BLaER1 treated with 17β-estradiol and CSF1 and Interleukin-3, amounts not matched to agents 10 nM and 100 nM (cell line): Measurements from ENCODE around the gene IL17RD.
A peak's percentile ranks its signal among the peaks of the same experiment; 100 is the strongest.

ENCODE experiments used
- H3K27ac ChIP-seq, 11 experiments: shearing (Covaris generic); formaldehyde crosslinking; 2 replicates each; pipeline ENCODE4 v1.8.1; 2022
- H3K27me3 ChIP-seq, 11 experiments: shearing (Covaris generic); formaldehyde crosslinking; 2 replicates each; pipeline ENCODE4 v1.8.1; 2022
- H3K36me3 ChIP-seq, 11 experiments: shearing (Covaris generic); formaldehyde crosslinking; 2 replicates each; pipeline ENCODE4 v1.8.1; 2022
- H3K4me1 ChIP-seq, 10 experiments: shearing (Covaris generic); formaldehyde crosslinking; 2 replicates each; pipeline ENCODE4 v1.8.1; 2022
- H3K4me2 ChIP-seq, 11 experiments: shearing (Covaris generic); formaldehyde crosslinking; 2 replicates each; pipeline ENCODE4 v1.8.1; 2022
- H3K4me3 ChIP-seq, 10 experiments: shearing (Covaris generic); formaldehyde crosslinking; 2 replicates each; pipeline ENCODE4 v1.8.1; 2022
- H3K9ac ChIP-seq, 11 experiments: shearing (Covaris generic); formaldehyde crosslinking; 2 replicates each; pipeline ENCODE4 v1.8.1; 2022
- H3K9me3 ChIP-seq, 11 experiments: shearing (Covaris generic); formaldehyde crosslinking; replicated peaks in 1 of 11; 2 replicates each; pipeline ENCODE4 v1.8.1; 2022
- H4K20me1 ChIP-seq, 11 experiments: shearing (Covaris generic); formaldehyde crosslinking; 2 replicates each; pipeline ENCODE4 v1.8.1; 2022
- Cebpa-rat ChIP-seq, 11 experiments: shearing (Covaris generic); IDR thresholded peaks; 2 replicates each; pipeline ENCODE4 v1.8.1; 2022

Gene IL17RD

DNA sequence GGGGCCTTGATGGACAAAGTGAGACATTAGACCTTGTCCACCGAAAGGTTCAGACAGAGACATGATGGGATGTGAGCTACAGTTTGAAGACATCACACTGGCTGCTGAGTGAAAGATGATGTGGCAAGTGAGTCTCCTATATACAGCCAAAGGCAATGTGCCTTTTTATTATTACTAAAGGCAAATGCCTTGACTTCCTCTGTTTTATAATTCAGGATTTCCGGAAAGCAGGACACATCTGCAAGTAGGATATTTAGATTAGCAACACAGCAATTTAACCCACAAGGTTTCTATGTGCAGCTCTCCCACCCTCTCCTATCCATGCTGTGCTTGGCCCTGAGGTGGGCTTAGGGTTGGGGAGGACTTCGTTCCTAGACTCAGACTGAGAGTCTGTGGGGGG, 84.0 kb downstream of the IL17RD start:
- Histone ChIP-seq H3K9ac (no peak overlapping the region), H3K36me3 (no peaks in the 10 kb centered on the region), H3K27me3 (peaks cover 13 to 41% (median 22%) of the 10 kb centered on the region in 11 experiments), H3K9me3 (no peaks in the 10 kb centered on the region), H4K20me1 (no peaks in the 10 kb centered on the region; a peak in 1 of 22 replicates), H3K4me2 (no peak overlapping the region), H3K4me1 (peaks cover 11 to 32% (median 22%) of the 10 kb centered on the region in 10 experiments), H3K27ac (no peak overlapping the region), H3K4me3 (no peak overlapping the region)
- no peak for TF ChIP-seq Cebpa-rat (IDR thresholded peaks at IDR 0.05)

- Histone ChIP-seq H3K9ac (no peak overlapping the region), H3K9me3 (no peaks in the 10 kb centered on the region), H3K4me1 (peaks cover 11 to 32% (median 22%) of the 10 kb centered on the region in 10 experiments), H3K27ac (no peak overlapping the region), H3K4me3 (no peak overlapping the region), H4K20me1 (no peaks in the 10 kb centered on the region; a peak in 1 of 22 replicates), H3K4me2 (peak overlapping the region in 2 of 11 experiments; percentile 98 to 100; a peak in 1 of 22 replicates), H3K27me3 (peaks cover 13 to 44% (median 22%) of the 10 kb centered on the region in 11 experiments), H3K36me3 (no peaks in the 10 kb centered on the region)
- TF ChIP-seq Cebpa-rat (IDR thresholded peaks at IDR 0.05) = no peak
Observed at GRCh38 chr3:57080171-57080570, 85.0 kb downstream of the IL17RD start.

DNA sequence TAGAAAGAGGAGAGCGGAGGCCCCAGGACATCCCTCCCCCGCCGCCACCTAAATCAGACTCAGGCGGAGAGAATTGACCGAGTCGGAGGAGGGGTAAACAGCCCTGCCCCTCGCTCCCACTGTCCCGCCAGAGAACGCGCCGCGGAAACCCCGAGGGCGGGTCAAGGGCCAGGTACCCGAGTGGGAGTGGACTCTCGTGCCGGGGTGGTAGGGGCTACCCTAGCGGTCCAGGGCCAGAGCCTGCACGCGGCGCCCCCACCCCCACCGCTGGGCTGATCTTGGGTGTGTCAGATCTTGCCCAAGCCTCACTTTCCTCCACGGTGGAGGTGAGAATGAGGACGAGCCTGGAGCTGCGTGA, 85.7 kb downstream of the IL17RD start:
- TF ChIP-seq Cebpa-rat (IDR thresholded peaks at IDR 0.05) = no peak
- H3K9me3 ChIP-seq = no peaks in the 10 kb centered on the region
- peak overlapping the region; percentile 97 to 100 (median 99) for H3K4me2 ChIP-seq
- peaks cover 13 to 44% (median 22%) of the 10 kb centered on the region in 11 experiments for H3K27me3 ChIP-seq
- no peaks in the 10 kb centered on the region; a peak in 1 of 22 replicates for H4K20me1 ChIP-seq
- H3K27ac ChIP-seq = peak overlapping the region in 2 of 11 experiments; percentile 11 to 48; a peak in 2 of 22 replicates
- H3K4me1 ChIP-seq = peaks cover 11 to 32% (median 22%) of the 10 kb centered on the region in 10 experiments
- H3K36me3 ChIP-seq = no peaks in the 10 kb centered on the region
- H3K9ac ChIP-seq = peak overlapping the region in 5 of 11 experiments; percentile 54 to 81 (median 78); a peak in 7 of 22 replicates
- peak overlapping the region in 9 of 10 experiments; percentile 60 to 77 (median 68); a peak in 15 of 20 replicates for H3K4me3 ChIP-seq

DNA sequence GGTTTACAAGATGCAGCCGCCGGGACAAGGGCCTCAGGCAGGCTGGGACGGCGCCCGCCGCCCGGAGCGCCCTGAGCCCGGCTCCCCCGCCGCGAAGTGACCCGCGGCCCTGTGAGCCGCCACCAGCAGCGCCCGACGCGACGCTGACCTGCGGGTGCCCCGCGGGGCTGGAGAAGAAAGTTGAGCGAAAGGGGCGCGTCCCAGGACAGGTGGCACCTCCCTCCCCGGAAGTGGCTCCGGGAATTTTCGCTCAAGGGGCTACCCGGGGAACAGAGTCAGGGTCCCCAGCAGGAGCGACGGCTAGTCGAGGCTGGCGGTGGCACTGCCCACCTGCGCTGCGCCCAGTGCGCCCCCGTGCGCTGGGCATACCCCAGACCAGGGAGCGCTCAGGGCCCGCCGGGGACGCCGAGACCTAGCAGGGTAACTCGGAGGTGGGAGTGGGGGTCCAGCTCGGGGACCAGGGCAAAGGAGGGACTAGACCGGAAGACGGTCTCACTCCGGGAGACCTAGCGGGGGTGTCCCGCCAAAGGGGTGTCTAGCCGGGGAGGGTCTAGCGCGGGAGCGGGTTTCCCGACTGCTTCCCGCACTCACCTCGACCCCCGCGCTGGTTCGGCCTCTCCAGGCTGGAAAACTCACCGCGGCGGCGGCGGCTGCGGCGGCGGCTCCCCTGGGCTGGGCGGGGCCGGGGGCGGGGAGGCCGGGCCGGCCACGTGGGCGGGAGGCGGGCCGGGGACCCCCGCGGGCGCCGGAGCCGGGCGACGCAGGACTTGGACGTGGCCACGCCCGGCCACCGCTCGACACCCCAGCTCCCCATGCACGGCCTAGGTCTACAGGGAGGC, 86.3 kb downstream of the IL17RD start:
- TF ChIP-seq Cebpa-rat (IDR thresholded peaks at IDR 0.05) = 0 out of 22 replicates have a peak, but pooled peaks of 1 of the 11 experiments have one; percentile 4
- peak overlapping the region; percentile 68 to 82 (median 72) for H3K9ac ChIP-seq
- H4K20me1 ChIP-seq = no peaks in the 10 kb centered on the region; a peak in 1 of 22 replicates
- H3K36me3 ChIP-seq = no peaks in the 10 kb centered on the region
- H3K27me3 ChIP-seq = peaks cover 13 to 44% (median 22%) of the 10 kb centered on the region in 11 experiments
- no peaks in the 10 kb centered on the region for H3K9me3 ChIP-seq
- peak overlapping the region; percentile 97 to 100 (median 99) for H3K4me2 ChIP-seq
- H3K4me1 ChIP-seq = peaks cover 14 to 32% (median 23%) of the 10 kb centered on the region in 10 experiments
- peak overlapping the region; percentile 60 to 77 (median 67) for H3K4me3 ChIP-seq
- peak overlapping the region; percentile 36 to 81 (median 70); a peak in 20 of 22 replicates for H3K27ac ChIP-seq

DNA sequence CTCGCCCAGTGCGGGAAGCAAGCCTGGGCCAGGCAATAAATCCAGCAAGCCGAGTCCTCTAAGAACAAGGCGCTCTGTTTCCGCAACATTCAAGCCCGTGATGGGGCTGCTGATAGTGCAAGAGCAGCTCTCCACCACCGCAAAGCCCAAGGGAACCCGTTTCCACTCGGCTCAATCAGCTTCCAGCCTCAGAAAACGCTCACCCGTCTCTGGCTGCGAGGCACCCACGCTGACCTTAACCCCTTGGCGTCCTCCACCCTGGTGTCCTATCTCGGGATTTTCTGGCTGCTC, 86.9 kb downstream of the IL17RD start:
- Histone ChIP-seq H3K4me3 (peak overlapping the region; percentile 60 to 77 (median 67)), H3K9ac (peak overlapping the region; percentile 68 to 82 (median 72)), H3K36me3 (no peaks in the 10 kb centered on the region), H3K4me2 (peak overlapping the region; percentile 97 to 100 (median 99)), H4K20me1 (no peaks in the 10 kb centered on the region; a peak in 1 of 22 replicates), H3K27me3 (peaks cover 13 to 44% (median 22%) of the 10 kb centered on the region in 11 experiments), H3K4me1 (peaks cover 14 to 32% (median 23%) of the 10 kb centered on the region in 10 experiments), H3K9me3 (no peaks in the 10 kb centered on the region), H3K27ac (peak overlapping the region in 10 of 11 experiments; percentile 54 to 81 (median 72); a peak in 18 of 22 replicates)
- peak in 4 of 11 experiments; percentile 58 to 88 (median 70); a peak in 6 of 22 replicates for TF ChIP-seq Cebpa-rat (IDR thresholded peaks at IDR 0.05)

DNA sequence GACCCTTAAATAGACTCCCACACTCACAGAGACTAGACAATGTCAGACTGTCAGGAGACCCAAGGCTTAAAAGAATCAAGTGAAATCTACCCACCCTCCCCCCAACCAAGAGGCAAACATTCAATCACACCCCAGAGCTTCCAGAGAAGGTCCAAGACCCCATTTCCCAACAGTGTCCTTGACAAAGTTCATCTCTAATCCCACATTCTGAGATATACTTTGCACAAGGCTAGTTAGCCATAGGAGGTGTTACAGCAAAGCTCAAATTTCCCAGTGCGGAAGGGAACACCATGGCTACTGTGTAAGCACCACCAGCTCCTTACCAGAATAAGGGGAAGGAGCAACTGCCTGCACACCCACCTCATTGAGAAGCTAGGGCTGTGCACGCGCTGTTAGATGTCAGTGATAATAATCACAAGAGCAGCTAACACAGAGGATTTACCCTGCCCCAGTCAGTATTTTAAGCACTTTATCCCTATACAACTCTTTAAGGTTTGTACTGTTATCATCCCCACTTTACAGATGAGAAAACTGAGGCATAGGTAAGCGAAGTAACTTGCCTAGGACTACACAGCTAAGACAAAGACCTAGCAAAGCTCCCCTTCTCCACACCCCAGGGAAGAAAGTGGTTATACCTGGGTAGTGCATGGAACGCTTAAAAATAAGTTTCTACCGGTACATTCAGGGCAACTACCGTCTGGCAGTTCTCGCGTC, 87.4 kb downstream of the IL17RD start:
- H3K27me3 ChIP-seq = peaks cover 13 to 44% (median 22%) of the 10 kb centered on the region in 11 experiments
- peak overlapping the region in 9 of 11 experiments; percentile 54 to 81 (median 74); a peak in 17 of 22 replicates for H3K27ac ChIP-seq
- no peaks in the 10 kb centered on the region for H3K9me3 ChIP-seq
- peak overlapping the region; percentile 68 to 82 (median 72); a peak in 19 of 22 replicates for H3K9ac ChIP-seq
- peaks cover 14 to 32% (median 23%) of the 10 kb centered on the region in 10 experiments for H3K4me1 ChIP-seq
- no peak for TF ChIP-seq Cebpa-rat (IDR thresholded peaks at IDR 0.05)
- H3K36me3 ChIP-seq = no peaks in the 10 kb centered on the region
- peak overlapping the region; percentile 97 to 100 (median 99) for H3K4me2 ChIP-seq
- H3K4me3 ChIP-seq = peak overlapping the region; percentile 60 to 77 (median 67)
- no peaks in the 10 kb centered on the region; a peak in 1 of 22 replicates for H4K20me1 ChIP-seq

DNA sequence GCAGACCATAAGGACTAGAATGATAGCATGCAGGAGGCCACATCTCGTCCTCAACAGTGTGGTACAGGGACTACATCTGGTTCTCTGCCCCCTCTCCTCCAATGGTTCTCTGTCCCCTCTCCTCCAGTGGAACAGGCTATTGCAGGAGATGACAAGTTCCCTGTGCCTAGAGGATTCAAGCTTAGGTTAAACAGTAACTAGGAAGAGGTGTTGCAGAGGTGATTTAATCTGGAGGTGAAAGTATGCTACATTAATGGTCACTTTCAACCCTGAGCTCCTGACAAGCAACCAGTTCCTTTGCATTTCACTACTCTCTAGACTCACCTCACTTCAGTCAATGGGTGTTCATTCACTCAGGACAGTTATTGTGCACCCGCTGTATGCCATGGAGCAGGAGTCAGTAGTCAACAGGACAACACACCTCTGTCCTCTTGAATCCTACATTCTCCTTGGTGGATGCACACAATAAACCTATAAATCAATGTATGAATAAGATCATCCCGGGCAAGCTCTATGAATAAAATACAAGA, 88.7 kb downstream of the IL17RD start:
- peaks cover 12 to 32% (median 22%) of the 10 kb centered on the region in 10 experiments; a peak in 19 of 20 replicates for H3K4me1 ChIP-seq
- no peak overlapping the region for H3K27ac ChIP-seq
- no peak overlapping the region for H3K4me3 ChIP-seq
- peaks cover 0 to 1% (median 0%) of the 10 kb centered on the region in 11 experiments; a peak in 2 of 22 replicates for H3K9me3 ChIP-seq
- H3K36me3 ChIP-seq = no peaks in the 10 kb centered on the region
- no peaks in the 10 kb centered on the region; a peak in 1 of 22 replicates for H4K20me1 ChIP-seq
- TF ChIP-seq Cebpa-rat (IDR thresholded peaks at IDR 0.05) = no peak
- H3K27me3 ChIP-seq = peaks cover 13 to 44% (median 22%) of the 10 kb centered on the region in 11 experiments
- H3K9ac ChIP-seq = no peak overlapping the region
- H3K4me2 ChIP-seq = peak overlapping the region in 2 of 11 experiments; percentile 98 to 100; a peak in 1 of 22 replicates

DNA sequence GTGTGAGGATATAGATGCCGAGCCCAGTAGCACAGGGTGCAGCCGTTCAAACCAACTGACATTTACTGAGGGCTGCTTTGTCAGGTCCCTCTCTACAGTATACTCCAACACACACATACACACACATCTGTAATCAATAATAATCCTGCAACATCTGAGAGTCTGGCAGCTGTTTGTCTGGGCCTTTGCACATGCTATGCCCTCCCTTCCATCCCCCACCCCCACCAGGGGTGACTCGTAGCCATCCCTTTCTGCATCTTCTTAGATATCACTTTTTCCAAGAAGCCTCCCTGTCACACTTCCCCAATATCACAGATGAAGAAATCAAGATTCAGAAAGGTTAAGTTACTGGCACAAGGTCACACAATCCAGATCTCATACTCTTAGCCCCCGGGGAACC, 91.0 kb downstream of the IL17RD start:
- Histone ChIP-seq H3K36me3 (no peaks in the 10 kb centered on the region), H3K27me3 (peaks cover 7 to 31% (median 8%) of the 10 kb centered on the region in 11 experiments), H3K9ac (no peak overlapping the region), H4K20me1 (no peaks in the 10 kb centered on the region), H3K9me3 (peaks cover 0 to 11% (median 9%) of the 10 kb centered on the region in 11 experiments; a peak in 9 of 22 replicates), H3K27ac (no peak overlapping the region), H3K4me1 (peaks cover 24 to 35% (median 30%) of the 10 kb centered on the region in 10 experiments), H3K4me3 (no peak overlapping the region), H3K4me2 (peak overlapping the region in 1 of 11 experiments; percentile 9; a peak in 2 of 22 replicates)
- no peak for TF ChIP-seq Cebpa-rat (IDR thresholded peaks at IDR 0.05)
